ELF-1 (cell line): ENCODE measurements around the gene MMGT1.
A peak's percentile ranks its signal among the peaks of the same experiment; 100 is the strongest.
"Not testable (repeated sequence)": the region's sequence is repeated elsewhere in the genome, so short reads cannot be mapped to it uniquely, and the experiment has no call there.

Source experiments
- DNase-seq: peaks from one replicate; pipeline ENCODE4 v3.0.0-alpha.2; 2016; ENCODE audit warnings: low read depth, low spot score

The MMGT1 gene

DNA sequence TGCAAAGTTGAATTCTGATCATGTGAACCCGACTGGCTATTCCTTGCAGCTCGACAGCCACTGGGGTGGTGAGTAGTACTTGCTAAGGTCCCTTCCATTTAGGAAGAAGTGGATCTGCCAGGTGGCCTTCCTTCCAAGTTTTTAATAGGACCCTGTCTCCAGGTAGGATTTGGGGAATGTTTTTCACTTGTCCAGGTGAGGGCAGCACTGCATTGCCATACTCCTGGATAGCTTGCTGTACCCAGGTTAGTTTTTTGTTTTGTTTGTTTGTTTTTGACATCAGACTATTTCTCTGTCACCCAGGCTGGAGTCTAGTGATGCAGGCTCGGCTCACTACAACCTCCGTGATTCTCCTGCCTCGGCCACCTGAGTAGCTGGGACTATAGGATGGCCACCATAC lies 50.4 kb downstream of the MMGT1 start:
- peak; percentile 11 for DNase-seq

DNA sequence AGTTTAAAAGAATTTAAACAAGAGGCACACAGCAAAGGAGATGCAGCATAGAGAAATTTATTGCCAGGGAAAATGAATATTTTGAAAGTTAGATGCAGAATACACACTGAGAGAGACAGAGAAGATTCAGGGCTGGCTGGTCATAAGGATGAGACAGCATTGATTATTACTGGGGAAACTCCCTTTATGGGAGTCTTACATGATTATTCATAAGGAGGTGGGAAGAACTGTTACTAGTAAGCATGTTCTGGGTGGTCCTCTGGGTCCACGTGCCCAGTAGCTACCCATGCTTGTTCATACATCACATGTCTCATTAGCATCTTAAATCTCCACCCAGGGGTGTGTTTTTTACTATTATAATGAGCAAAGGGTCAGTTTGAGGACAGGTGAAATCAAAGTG lies 53.3 kb downstream of the MMGT1 start:
- not testable (repeated sequence) for DNase-seq

DNA sequence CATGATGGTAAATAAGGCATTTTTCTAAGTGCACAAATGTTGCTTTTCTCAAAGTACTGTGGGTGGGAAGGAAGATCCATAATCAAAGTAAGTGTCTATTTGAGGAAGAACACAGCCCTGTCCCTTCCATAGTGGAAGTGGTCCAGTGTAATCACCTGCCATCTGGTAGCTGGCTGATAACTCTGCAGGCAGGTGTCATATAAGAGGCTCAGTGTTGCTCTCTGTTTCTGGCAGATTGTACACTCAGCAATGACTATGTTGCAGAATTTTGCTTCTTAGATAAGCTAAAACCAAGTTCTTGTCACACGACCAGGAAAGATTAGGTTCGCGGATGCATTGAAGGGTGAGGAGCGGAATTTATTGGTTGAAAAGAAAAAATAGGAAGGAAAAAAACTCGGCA lies 59.4 kb downstream of the MMGT1 start:
- DNase-seq: no peak
